ENCODE data around the gene UGT1A7.

UGT1A7 gene

DNA sequence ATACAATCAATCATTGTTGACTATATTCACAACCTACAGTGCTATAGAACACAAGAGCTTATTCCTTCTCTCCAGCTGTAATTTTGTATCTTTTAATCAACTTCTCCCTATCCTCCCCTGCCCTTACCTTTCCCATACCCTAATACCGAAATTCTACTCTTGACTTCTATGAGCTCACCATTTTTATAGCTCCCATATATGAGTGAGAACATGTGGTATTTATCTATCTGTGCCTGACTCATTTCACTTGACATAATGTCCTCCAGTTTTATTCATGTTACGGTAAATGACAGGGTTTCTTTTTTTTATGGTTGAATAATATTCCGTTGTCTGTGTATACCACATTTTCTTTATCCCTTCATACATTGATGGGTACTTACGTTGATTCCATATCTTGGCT is 99.1 kb downstream of the UGT1A7 start (continued):
- TF ChIP-seq ZFP3 (CRISPR knock-in tag; IDR thresholded peaks at IDR 0.05): no peak
- TF ChIP-seq RARB (CRISPR knock-in tag; IDR thresholded peaks at IDR 0.05): no peak
- no peak for TF ChIP-seq ZNF70 (CRISPR knock-in tag; IDR thresholded peaks at IDR 0.05)
- no peak for TF ChIP-seq TOX (CRISPR knock-in tag; IDR thresholded peaks at IDR 0.05; ENCODE audit: borderline replicate concordance)

DNA sequence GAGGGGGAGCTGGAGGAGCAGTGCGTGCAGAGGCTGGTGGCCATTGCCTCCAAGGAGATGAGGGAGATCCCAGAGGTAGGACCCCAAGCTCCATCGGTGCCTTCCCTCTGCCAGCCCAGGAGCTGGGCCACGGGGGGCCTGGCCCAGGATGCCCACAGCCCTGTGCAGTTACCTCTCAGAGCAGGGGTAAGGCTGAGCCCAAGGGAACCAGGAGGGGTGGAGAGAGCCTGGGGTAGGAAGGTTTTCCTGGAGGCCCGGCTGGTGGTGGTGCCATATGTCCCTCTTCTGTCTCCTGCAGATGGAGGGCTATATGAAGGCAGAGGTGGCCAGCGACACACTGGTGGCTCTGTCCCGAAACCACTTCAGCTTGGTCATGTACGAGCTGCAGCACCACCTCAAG is 107.9 kb downstream of the UGT1A7 start:
- no peak for ATAC-seq
- TF ChIP-seq RARB (CRISPR knock-in tag; IDR thresholded peaks at IDR 0.05) (no peak), ESRRG (CRISPR knock-in tag; IDR thresholded peaks at IDR 0.05) (no peak), GLIS3 (CRISPR knock-in tag; IDR thresholded peaks at IDR 0.05) (no peak), ZNF70 (CRISPR knock-in tag; IDR thresholded peaks at IDR 0.05) (no peak), ARNTL (CRISPR knock-in tag; IDR thresholded peaks at IDR 0.05; ENCODE audit: borderline replicate concordance, low read depth) (no peak), ZFP30 (CRISPR knock-in tag; IDR thresholded peaks at IDR 0.05) (no peak), PPARA (CRISPR knock-in tag; IDR thresholded peaks at IDR 0.05; ENCODE audit: borderline replicate concordance) (no peak), OSR1 (CRISPR knock-in tag; IDR thresholded peaks at IDR 0.05) (no peak), ZC3H10 (CRISPR knock-in tag; IDR thresholded peaks at IDR 0.05) (no peak), SNAI2 (CRISPR knock-in tag; IDR thresholded peaks at IDR 0.05) (no peak), ISL1 (CRISPR knock-in tag; IDR thresholded peaks at IDR 0.05) (no peak), ZNF8 (CRISPR knock-in tag; IDR thresholded peaks at IDR 0.05) (no peak)
- TF ChIP-seq, protein P1, sequence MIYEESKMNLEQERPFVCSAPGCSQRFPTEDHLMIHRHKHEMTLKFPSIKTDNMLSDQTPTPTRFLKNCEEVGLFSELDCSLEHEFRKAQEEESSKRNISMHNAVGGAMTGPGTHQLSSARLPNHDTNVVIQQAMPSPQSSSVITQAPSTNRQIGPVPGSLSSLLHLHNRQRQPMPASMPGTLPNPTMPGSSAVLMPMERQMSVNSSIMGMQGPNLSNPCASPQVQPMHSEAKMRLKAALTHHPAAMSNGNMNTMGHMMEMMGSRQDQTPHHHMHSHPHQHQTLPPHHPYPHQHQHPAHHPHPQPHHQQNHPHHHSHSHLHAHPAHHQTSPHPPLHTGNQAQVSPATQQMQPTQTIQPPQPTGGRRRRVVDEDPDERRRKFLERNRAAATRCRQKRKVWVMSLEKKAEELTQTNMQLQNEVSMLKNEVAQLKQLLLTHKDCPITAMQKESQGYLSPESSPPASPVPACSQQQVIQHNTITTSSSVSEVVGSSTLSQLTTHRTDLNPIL (CRISPR knock-in tag; IDR thresholded peaks at IDR 0.05; ENCODE audit: low read depth): no peak
- TF ChIP-seq, protein P2, sequence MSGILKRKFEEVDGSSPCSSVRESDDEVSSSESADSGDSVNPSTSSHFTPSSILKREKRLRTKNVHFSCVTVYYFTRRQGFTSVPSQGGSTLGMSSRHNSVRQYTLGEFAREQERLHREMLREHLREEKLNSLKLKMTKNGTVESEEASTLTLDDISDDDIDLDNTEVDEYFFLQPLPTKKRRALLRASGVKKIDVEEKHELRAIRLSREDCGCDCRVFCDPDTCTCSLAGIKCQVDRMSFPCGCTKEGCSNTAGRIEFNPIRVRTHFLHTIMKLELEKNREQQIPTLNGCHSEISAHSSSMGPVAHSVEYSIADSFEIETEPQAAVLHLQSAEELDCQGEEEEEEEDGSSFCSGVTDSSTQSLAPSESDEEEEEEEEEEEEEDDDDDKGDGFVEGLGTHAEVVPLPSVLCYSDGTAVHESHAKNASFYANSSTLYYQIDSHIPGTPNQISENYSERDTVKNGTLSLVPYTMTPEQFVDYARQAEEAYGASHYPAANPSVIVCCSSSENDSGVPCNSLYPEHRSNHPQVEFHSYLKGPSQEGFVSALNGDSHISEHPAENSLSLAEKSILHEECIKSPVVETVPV (CRISPR knock-in tag; IDR thresholded peaks at IDR 0.05): no peak
- TF ChIP-seq, protein P3, sequence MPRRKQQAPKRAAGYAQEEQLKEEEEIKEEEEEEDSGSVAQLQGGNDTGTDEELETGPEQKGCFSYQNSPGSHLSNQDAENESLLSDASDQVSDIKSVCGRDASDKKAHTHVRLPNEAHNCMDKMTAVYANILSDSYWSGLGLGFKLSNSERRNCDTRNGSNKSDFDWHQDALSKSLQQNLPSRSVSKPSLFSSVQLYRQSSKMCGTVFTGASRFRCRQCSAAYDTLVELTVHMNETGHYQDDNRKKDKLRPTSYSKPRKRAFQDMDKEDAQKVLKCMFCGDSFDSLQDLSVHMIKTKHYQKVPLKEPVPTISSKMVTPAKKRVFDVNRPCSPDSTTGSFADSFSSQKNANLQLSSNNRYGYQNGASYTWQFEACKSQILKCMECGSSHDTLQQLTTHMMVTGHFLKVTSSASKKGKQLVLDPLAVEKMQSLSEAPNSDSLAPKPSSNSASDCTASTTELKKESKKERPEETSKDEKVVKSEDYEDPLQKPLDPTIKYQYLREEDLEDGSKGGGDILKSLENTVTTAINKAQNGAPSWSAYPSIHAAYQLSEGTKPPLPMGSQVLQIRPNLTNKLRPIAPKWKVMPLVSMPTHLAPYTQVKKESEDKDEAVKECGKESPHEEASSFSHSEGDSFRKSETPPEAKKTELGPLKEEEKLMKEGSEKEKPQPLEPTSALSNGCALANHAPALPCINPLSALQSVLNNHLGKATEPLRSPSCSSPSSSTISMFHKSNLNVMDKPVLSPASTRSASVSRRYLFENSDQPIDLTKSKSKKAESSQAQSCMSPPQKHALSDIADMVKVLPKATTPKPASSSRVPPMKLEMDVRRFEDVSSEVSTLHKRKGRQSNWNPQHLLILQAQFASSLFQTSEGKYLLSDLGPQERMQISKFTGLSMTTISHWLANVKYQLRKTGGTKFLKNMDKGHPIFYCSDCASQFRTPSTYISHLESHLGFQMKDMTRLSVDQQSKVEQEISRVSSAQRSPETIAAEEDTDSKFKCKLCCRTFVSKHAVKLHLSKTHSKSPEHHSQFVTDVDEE (CRISPR knock-in tag; IDR thresholded peaks at IDR 0.05): no peak

DNA sequence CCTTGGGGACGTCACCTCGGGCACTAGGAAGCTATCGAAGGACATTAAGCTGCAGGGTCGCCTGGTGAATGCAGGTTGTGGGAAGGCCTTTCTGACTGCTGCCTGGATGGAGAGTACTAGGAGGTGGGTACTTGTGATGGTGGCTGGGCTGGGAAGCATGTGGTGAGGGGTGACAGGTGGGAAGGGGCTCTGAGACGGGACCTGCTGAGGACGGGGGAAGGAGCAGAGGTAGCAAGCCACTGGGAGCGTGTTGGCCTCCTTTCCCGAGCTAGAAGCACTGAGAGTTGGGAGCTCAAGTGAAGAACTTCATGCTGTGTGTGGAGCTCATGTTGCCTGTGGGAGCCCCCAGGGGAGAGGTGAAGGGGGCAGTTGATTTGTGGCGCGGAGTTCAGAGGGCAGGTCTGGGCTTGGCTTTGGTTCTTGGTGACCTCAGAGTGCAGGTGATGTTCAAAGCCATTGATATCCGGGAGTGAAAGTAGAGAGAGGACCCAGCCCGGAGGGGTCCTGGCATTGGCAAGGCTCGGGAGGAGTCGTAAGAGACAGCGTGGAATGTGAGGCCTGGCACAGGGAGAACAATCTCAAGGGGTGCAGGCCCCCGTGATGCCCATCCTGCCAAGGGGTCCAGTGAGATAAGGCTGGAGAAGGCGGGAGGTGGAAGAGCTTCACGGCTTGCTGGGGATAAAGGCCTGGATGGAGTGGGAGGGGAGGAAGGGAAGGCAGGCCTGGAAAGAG is 109.6 kb downstream of the UGT1A7 start:
- TF ChIP-seq SNAI2 (CRISPR knock-in tag; IDR thresholded peaks at IDR 0.05) (no peak), ZFP30 (CRISPR knock-in tag; IDR thresholded peaks at IDR 0.05) (no peak), ZNF70 (CRISPR knock-in tag; IDR thresholded peaks at IDR 0.05) (no peak)
- ATAC-seq: no peak

DNA sequence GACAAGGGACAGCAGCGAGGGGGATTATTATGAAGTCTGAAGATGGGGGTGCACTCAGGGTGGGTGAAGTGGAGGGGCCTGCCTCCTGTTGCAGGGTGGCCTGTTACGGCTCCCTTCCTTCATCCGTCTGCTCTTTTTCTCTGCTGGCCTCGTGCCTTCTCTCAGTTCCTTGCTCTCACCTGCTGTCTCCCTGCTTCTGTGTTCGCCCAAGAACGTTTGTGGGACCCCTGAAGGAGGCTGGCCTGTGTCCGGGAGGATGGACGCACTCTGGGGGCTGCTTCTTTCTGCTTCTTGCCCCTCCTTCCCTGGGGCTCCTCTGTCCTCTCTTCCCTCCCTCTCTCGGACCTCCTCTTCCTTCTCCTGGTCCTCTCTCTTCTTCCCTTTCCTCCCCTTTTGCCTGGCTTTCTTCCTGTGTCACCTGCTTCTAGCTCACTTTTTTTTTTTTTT is 110.2 kb downstream of the UGT1A7 start:
- no peak for TF ChIP-seq BACH2 (CRISPR knock-in tag; IDR thresholded peaks at IDR 0.05; ENCODE audit: borderline replicate concordance)
- no peak for TF ChIP-seq PPARA (CRISPR knock-in tag; IDR thresholded peaks at IDR 0.05; ENCODE audit: borderline replicate concordance)
- TF ChIP-seq, protein P3 (CRISPR knock-in tag; IDR thresholded peaks at IDR 0.05): no peak
- no peak for TF ChIP-seq RARB (CRISPR knock-in tag; IDR thresholded peaks at IDR 0.05)
- no peak for TF ChIP-seq OSR1 (CRISPR knock-in tag; IDR thresholded peaks at IDR 0.05)
- TF ChIP-seq, protein P4, sequence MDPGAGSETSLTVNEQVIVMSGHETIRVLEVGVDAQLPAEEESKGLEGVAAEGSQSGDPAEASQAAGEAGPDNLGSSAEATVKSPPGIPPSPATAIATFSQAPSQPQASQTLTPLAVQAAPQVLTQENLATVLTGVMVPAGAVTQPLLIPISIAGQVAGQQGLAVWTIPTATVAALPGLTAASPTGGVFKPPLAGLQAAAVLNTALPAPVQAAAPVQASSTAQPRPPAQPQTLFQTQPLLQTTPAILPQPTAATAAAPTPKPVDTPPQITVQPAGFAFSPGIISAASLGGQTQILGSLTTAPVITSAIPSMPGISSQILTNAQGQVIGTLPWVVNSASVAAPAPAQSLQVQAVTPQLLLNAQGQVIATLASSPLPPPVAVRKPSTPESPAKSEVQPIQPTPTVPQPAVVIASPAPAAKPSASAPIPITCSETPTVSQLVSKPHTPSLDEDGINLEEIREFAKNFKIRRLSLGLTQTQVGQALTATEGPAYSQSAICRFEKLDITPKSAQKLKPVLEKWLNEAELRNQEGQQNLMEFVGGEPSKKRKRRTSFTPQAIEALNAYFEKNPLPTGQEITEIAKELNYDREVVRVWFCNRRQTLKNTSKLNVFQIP (CRISPR knock-in tag; IDR thresholded peaks at IDR 0.05; ENCODE audit: borderline replicate concordance, low read depth): no peak
- no peak for TF ChIP-seq ISL1 (CRISPR knock-in tag; IDR thresholded peaks at IDR 0.05)
- no peak for TF ChIP-seq ARNTL (CRISPR knock-in tag; IDR thresholded peaks at IDR 0.05; ENCODE audit: borderline replicate concordance, low read depth)
- no peak for TF ChIP-seq TOX (CRISPR knock-in tag; IDR thresholded peaks at IDR 0.05; ENCODE audit: borderline replicate concordance)
- TF ChIP-seq ZNF70 (CRISPR knock-in tag; IDR thresholded peaks at IDR 0.05): no peak
- TF ChIP-seq GLIS3 (CRISPR knock-in tag; IDR thresholded peaks at IDR 0.05): no peak
- no peak for TF ChIP-seq ZFP30 (CRISPR knock-in tag; IDR thresholded peaks at IDR 0.05)
- no peak for TF ChIP-seq CSDC2 (CRISPR knock-in tag; IDR thresholded peaks at IDR 0.05)
- TF ChIP-seq ESRRG (CRISPR knock-in tag; IDR thresholded peaks at IDR 0.05): no peak
- TF ChIP-seq, protein P5, sequence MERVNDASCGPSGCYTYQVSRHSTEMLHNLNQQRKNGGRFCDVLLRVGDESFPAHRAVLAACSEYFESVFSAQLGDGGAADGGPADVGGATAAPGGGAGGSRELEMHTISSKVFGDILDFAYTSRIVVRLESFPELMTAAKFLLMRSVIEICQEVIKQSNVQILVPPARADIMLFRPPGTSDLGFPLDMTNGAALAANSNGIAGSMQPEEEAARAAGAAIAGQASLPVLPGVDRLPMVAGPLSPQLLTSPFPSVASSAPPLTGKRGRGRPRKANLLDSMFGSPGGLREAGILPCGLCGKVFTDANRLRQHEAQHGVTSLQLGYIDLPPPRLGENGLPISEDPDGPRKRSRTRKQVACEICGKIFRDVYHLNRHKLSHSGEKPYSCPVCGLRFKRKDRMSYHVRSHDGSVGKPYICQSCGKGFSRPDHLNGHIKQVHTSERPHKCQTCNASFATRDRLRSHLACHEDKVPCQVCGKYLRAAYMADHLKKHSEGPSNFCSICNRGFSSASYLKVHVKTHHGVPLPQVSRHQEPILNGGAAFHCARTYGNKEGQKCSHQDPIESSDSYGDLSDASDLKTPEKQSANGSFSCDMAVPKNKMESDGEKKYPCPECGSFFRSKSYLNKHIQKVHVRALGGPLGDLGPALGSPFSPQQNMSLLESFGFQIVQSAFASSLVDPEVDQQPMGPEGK (CRISPR knock-in tag; IDR thresholded peaks at IDR 0.05; ENCODE audit: borderline replicate concordance): no peak
- TF ChIP-seq ZNF8 (CRISPR knock-in tag; IDR thresholded peaks at IDR 0.05): no peak
- no peak for TF ChIP-seq ZNF565 (CRISPR knock-in tag; conservative IDR thresholded peaks at IDR 0.05; ENCODE audit: low read depth)
- no peak for TF ChIP-seq SNAI2 (CRISPR knock-in tag; IDR thresholded peaks at IDR 0.05)
- TF ChIP-seq ZFP3 (CRISPR knock-in tag; IDR thresholded peaks at IDR 0.05): no peak
- no peak for ATAC-seq
